Femur (tissue), 1 donor: ENCODE data around the gene REELD1.
A peak's percentile ranks its signal among the peaks of the same experiment; 100 is the strongest.

Experiments
- DNase-seq: peaks from one replicate; pipeline ENCODE4 v3.0.0-alpha.2; 2017

Gene REELD1

DNA sequence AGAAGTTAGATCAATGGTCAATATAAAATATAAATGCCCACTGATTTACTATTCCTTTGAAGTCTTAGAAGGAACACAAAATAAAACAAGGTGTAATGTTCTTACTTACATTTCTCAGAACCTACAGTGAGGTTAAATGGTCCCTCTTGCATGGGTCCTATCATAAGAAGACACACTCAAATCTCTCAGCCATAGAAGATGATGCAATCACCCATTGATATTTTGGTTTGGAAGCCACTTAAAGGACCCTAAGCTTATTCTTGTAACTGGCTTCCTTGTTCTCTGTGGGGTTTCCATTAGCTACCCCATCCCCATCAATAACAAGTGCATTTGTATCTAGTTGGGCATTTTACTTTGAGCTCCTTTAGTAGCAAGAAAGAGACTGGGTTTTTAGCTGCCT, 15.1 kb downstream of the REELD1 start:
- no peak for DNase-seq

- no peak for DNase-seq
Measured at GRCh38 chr4:146232131-146232722, 17.9 kb downstream of the REELD1 start.

GRCh38 chr4:146235654-146236177, 21.4 kb downstream of the REELD1 start:
- no peak for DNase-seq

GRCh38 chr4:146236216-146236615, 21.9 kb downstream of the REELD1 start:
- DNase-seq: no peak

DNA sequence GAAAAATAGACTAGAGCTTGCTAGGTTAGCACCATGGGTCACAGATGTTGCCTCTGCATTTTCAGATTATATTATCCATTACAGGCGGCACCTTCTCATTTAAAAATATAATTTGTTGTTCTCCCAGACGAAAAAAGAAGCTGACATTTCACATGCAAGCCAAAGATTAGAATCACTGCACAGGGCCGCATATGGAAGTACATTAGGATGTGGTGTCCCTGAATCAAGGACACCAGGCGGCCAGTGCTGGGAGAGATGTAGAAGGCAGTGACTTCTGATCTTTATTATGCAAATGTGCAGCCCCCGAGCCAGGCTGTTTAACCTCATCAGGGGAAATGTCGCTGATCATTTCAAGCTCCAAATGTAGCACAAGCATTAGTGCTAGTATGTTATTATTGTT, 22.8 kb downstream of the REELD1 start:
- DNase-seq: no peak

DNA sequence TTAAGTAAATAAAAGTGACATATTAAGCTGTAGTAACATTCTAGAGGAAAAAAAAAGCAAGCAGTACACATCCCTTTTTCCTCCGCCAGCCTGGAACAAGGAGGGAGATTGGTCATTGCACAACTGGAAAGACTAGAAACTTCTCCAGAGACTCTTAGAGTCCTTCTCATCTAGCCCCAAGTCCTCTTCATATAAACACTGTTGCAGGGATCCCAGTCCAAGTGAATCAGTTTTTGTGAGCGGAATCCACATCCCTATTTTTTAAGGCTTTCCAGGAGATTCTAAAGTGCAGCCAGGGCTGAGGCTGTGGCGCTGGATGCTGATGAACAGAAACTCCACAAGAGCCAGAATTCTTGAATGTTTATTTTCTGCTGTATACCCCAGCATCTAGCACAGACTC, 23.8 kb downstream of the REELD1 start:
- DNase-seq: peak; percentile 45

DNA sequence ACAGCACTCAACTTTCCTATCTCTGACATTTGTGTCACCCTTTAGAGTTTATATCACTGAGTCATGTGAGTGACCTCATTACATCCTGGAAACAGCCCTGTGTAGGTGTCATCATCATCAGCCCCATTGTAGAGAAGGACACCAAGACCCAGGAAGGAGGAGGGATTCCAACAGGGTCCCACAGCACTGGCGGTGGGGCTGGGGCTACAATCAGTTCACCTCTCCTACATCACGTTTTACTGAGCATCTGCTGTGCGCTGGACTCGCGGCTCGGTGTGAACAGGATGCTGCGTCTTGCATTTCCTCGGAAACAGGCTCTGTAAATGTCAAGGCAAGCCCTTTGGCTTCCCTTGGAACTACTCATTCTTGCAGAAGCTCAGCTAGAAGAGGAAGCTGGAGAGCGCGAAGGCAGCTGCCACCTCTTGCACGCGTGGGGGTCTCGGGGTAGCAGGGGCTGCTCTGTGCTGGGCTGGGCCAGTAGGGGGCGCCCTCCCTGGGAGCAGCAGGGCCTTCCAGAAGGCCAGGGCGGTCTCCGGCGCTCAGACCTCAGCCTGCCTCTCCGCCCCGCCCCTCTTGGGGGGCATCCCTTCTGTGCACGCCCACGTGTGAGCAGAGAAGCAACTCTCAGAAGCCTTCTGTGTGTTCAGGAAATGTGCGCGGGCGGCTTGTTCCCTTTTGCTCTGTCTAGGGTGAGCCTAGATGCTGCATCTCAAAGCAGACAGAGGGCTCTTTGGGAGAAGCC, 29.0 kb downstream of the REELD1 start:
- peak; percentile 24 for DNase-seq

- DNase-seq: no peak
Measured at GRCh38 chr4:146243883-146244277, 29.5 kb downstream of the REELD1 start.

DNA sequence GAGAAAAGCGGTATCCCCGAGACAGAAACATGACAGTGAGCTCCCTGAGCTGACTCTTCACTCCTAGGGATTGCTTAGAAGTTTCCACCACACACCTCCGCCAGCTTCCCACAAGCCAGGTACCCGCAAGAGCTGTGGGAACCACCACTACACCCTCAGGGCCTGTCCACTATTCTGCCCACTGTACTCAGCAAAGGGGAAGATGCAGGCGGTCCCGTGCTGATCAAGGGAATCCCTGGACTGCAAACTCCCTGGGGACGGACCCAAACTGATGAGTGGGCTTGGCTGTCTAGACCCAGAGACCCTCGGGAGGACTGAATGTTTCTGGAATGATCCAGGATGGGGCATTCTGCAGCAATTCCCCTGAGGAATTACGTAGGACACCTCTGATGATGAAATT, 30.2 kb downstream of the REELD1 start:
- no peak for DNase-seq

- peak; percentile 27 for DNase-seq
Measured at GRCh38 chr4:146245246-146245645, 30.9 kb downstream of the REELD1 start.

DNA sequence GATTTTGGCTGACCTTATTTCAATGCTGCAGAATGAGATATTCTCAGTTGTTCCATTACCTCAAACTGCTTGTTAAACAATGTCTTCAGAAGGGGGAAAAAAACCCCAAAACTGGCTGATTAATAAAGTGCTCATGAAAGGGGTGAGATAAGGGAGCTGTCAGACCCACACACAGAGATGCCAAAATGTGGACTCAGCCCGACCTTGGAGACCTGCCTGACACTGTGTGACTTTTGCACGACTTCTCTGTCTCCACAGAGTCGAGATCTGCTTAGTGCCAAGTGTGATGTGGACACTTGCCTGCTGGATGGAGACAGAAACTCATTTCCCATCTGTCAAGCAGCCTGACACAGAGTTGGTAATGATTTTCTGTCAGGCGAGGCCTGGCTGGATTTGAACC, 31.5 kb downstream of the REELD1 start:
- peak; percentile 54 for DNase-seq

DNA sequence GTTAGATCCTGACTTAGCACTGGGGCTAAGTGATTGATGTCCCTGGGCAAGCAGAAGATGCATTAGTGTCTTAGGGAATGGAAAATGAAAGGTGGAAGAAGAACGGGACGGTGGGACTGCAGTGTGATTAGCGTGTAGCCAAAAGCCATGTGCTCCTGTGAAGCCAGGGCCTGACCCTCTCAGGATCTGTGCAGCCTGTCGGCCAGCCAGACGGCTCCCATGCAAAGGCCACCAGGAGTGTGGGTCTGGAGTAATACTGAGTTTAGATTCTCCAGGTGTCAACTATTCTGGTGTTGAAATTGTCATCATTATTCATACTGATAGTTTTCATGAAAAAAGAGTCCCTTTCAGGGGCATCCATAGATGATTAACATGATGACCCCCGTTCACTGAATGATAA, 32.0 kb downstream of the REELD1 start:
- no peak for DNase-seq

DNA sequence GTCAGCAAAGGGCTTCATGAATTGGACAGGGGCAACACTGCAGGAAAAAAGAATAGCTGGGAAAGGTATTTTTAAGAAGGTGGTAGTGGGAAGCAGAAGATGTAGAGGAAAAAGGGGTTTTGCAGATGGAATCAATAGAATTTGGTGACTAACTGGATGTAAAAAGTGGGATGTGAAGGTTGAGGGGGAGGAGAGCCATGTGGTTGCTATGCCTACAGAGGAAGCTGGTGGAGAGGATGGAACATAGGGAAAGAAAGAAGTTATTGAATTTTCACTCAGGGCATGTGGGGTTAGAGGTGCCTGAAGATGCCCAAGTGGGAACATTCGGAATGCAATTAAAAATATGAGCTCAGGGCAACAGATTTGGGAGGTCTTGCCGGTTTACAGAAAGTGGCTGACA, 33.0 kb downstream of the REELD1 start:
- no peak for DNase-seq

- DNase-seq: no peak
Measured at GRCh38 chr4:146252969-146253611, 38.8 kb downstream of the REELD1 start.

- DNase-seq: no peak
Measured at GRCh38 chr4:146255463-146255862, 41.1 kb downstream of the REELD1 start.

- DNase-seq: no peak
Measured at GRCh38 chr4:146255874-146256273, 41.5 kb downstream of the REELD1 start.

GRCh38 chr4:146256328-146256727, 42.0 kb downstream of the REELD1 start:
- no peak for DNase-seq

DNA sequence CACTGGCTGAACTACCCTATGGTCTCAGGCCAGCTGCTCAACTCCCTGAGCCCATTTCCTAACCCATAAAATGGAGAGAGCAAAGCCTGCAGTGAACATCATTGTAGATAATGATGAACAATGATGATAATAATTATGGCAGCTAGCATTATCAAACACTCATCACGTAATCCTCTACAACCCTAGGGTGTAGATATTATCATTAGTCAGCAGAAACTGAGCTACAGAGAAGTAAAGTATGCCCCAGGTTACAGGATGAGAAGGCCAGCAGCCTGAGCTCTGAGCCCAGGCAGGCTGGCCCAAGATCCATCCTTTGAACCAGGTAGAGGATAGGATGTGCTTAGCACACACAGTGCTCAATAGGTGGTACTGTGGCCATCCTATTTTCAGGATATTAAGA, 43.2 kb downstream of the REELD1 start:
- DNase-seq: no peak

DNA sequence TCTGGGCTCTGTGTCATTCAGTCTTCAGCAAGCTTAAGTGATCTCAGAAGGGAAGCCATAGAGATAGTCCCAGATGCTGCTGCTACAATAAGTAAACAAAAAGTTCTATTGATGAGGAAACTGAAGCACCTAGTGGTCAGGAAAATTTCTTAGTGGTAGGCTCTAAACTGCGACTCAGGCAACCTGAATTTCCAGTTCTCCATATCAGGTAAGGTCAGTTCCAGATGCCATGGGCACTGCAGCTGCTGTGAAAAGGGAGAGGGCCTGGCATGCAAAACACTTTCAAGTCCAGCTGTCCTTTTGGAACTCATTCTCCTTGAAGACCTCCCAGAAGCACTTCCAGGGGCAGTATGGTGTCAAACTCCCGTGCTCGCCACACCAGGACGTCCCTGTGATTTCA, 46.2 kb downstream of the REELD1 start:
- DNase-seq: no peak

GRCh38 chr4:146261041-146261440, 46.7 kb downstream of the REELD1 start:
- peak; percentile 31 for DNase-seq

- DNase-seq: no peak
Measured at GRCh38 chr4:146263793-146264192, 49.5 kb downstream of the REELD1 start.

DNA sequence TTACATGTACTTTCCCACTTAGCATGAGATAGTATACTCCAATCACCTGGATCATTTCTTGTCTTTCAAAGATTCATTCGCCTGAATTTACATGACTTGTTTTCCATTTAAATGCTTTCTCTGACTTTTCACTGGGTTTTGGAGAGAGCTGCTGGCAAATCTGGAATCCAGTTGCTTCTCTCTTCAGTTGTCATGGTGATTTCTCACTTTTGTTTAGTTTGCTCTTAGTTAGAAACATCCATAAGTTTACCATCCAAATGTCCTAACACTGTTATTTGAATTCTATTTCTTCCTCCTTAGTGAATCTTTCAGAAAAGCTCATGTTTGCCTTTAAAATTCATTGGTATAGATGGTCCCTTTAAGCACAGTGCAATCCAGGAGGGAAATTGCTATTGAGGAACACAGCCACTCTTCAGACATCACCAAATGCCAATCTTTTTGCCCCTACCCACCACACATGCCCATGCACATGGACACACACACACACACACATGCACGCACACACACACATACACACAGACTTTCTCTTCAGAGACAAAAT, 51.7 kb downstream of the REELD1 start:
- no peak for DNase-seq

DNA sequence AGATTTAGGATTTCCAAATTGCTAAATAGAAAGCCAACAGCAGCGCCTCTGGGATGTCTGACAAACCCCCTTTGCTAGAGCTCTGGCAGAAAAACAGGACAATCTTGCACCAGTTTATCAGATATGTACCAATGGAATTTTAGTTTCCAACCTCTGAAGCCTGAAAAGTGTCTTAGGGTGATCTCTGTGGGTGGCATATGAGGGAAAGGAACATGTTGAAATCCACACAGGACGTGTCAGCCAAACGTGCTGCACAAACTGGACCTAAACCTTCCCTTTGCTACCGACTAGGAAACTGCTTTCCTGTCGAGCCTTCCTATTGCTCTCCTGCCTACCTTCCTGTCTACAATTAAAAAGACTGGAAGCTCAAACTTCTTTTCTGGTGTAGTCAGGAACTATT, 53.5 kb downstream of the REELD1 start:
- DNase-seq: no peak

DNA sequence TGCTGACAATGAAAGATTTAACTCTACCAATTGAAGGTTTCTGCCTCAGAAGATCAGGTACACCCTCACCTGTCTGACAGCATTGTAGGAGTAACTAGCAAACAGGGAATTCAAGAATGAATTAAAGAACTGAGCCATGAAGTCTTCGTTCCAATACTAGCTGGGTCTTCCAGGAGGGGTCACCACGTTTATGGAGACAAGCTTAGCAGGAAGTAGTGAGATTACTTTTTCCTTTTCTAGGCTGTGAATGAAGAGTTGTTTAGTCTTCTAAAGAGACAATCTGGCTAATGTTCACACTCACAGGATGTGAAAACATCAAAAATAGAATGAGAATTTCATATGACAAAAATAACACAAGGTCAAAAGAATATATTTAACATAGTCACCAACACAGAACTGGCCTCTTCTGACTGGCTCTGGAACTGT, 54.9 kb downstream of the REELD1 start:
- DNase-seq: no peak
